Muscle of arm (tissue), 12 donors: ENCODE results near the gene PDE6B. TPM values are rescaled to one million over a fixed set of nuclear protein-coding genes. Genes with fewer than 3 reads are reported as not detected.

ENCODE experiments used
- DNase-seq: peaks from one replicate; pipeline ENCODE4 v3.0.0-alpha.2; 2013
- polyA plus RNA-seq, 12 donors: library from polyadenylated mRNA; unstranded; fragments of 120-200 nt; gene quantifications; one replicate each; pipeline ENCODE4 v1.2.1, GENCODE V29; 2013; ENCODE audit not compliant: insufficient read length in 12 of 12

PDE6B gene
- polyA plus RNA-seq, 12 donors: 9.2 to 34.5 (median 13.0) TPM; not detected in 1

- no peak for DNase-seq
Measured at GRCh38 chr4:655464-656151, 30.2 kb downstream of the PDE6B start.

GRCh38 chr4:656436-657337 is 31.3 kb downstream of the PDE6B start:
- no peak for DNase-seq

DNA sequence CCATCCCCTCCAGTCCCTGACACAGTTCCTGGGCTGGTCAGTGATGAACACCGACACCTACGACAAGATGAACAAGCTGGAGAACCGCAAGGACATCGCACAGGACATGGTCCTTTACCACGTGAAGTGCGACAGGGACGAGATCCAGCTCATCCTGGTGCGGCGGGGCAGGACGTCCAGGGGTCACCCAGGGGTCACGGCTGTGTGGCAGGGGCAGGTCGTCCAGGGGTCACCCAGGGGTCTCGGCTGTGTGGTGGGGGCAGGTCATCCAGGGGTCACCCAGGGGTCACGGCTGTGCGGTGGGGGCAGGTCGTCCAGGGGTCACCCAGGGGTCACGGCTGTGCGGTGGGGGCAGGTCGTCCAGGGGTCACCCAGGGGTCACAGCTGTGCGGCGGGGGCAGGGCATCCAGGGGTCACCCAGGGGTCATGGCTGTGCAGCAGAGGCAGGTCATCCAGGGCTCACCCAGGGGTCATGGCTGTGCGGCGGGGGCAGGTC is 32.0 kb downstream of the PDE6B start:
- DNase-seq: no peak

GRCh38 chr4:657834-658667 is 32.7 kb downstream of the PDE6B start:
- DNase-seq: no peak

DNA sequence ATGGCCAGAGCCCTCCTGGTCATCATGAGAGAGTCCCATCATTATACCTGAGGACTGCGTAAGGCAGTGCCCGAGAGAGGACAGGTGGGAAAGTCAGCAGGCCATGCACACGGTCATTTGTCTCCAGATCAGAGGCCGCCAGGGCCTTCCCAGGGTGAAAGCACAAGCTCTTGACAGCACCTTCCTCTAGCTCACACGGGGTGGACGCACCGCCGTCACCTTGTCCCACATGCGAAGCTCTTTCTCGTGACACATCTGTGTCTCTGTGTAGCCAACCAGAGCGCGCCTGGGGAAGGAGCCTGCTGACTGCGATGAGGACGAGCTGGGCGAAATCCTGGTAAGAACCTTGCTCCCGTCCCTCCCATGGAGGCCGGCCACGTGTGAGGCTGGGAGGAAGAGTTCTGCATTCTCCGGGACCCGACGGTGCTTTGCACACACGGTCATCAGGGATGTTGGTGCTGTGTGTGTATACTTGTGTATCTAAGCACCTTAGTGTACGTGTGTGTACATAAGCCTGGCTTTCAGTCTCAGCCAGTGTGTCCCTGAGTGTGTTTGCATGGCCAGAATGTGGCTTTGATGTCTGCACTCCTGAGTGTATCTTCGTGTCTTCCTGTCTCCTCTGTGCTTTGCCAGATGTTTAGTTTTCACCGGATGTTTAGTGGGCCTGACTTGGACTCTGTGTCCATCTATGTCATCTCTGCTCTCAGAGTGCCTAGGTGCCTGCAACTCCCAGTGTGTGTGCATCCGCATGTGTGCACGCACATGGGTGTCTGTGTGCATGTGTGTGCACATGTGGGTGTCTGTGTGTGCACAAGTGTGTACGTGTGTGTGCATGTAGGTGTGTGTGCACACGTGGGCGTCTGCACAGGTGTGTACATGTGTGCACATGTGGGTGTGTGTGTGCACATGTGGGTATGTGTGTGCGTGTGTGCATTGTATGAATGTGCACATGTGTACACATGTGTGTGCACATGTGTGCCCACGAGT is 33.6 kb downstream of the PDE6B start:
- DNase-seq: no peak

- no peak for DNase-seq
Measured at GRCh38 chr4:659851-660250, 34.5 kb downstream of the PDE6B start.

GRCh38 chr4:660401-660800 is 35.0 kb downstream of the PDE6B start:
- DNase-seq: no peak

DNA sequence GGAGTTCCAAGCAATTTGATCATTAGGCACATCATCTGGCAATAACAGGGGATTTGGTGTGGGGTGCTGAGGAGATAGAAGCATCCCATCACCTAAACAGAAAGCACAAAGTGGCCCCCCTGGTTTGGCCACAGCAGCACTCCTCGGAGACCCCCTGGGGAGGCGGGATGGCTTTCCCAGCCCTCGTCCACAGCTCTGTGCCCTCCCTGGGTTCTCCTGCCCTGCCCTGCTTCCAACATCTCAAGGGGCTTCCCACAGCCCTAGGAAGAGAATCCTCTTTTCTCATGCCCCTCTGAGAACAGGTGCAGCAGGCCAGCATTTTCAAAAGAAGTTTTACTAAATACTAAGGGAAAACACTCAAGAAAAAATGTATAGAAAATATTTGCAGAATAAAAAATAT is 35.9 kb downstream of the PDE6B start:
- no peak for DNase-seq

DNA sequence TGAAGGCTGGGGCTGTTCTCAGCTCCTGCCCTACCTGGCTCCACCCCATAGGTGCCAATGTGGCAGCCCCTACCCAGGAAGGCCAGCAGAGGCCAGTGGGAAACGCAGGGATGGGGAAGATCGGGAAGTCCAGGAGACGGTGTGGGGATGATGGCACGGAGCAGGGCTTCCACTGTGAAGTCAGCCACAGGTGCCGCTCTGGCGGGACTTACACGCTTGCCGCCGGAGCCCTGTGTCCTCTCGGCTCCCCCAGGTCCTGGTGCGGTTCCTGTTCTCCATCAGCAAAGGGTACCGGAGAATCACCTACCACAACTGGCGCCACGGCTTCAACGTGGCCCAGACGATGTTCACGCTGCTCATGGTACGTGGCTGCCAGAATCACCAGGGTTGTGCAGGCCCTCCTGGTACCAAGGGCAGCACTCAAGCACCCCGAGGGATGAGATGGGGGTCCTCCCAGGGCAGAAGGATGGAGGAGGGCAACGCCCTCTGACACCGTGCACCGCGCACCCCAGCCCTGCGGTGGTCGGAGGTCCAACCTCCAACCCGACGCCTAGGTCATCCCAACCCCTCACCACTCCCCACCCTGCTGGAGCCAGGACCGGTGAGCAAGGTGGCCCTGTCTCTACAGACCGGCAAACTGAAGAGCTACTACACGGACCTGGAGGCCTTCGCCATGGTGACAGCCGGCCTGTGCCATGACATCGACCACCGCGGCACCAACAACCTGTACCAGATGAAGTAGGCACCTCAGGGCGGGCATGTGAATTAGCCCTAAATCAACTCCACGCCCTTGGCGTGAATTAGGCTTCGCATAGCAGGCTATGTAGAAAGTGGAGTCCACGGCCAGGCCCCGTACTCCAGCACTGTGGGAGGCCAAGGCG is 36.7 kb downstream of the PDE6B start:
- no peak for DNase-seq

- DNase-seq: no peak
Measured at GRCh38 chr4:663046-663437, 37.7 kb downstream of the PDE6B start.

GRCh38 chr4:663438-664428 is 38.4 kb downstream of the PDE6B start:
- no peak for DNase-seq

GRCh38 chr4:664713-665231 is 39.4 kb downstream of the PDE6B start:
- DNase-seq: no peak

GRCh38 chr4:665381-665750 is 40.0 kb downstream of the PDE6B start:
- no peak for DNase-seq

- no peak for DNase-seq
Measured at GRCh38 chr4:665751-666435, 40.5 kb downstream of the PDE6B start.

- DNase-seq: no peak
Measured at GRCh38 chr4:666436-666810, 41.0 kb downstream of the PDE6B start.

DNA sequence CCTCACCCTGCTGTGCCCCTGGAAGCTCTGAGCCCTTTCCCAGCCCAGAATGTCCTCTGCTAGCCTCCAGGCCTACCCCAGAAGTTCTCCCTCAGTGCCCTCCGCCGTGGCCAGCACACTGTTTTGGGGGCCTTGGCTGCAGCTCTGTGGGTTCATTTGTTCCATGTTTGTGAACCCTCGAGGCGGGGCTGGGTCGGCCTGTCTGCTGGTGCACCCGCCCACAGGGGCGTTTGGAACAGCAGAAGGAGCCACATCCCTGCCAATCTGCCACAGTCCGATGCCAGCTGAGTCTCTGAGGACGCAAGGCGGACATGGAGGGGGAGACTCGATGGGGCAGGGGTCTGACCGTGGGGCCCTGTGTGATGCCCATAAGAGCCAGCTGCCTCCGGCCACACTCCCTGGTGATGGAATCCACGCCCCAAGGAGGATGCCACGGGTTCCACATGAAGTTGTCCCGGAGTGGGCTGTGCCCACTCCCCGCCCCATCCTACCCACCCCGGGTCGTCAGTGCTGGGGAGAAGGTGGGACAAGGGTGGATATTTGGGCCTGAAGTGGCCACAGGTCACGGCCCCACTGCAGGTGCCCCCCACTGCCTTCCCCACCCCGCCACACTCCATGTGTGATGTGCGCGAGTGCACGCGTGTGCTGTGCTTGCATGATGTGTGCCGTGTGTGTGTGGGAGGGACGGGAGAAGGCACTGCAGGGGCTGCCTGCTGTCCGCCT is 41.6 kb downstream of the PDE6B start:
- no peak for DNase-seq

GRCh38 chr4:667545-667925 is 42.2 kb downstream of the PDE6B start:
- DNase-seq: no peak
